Thyroid gland (tissue), 4 donors: ENCODE measurements around the gene SPOCK1. TPM values are rescaled to one million over a fixed set of nuclear protein-coding genes. Genes with fewer than 3 reads are reported as not detected.

Experiments
- DNase-seq, 2 donors: peaks; one replicate each; pipeline ENCODE4 v3.0.0-alpha.2; 2019
- H3K27ac ChIP-seq, 3 donors: fragments of 200-600 bp; sonication (generic); 1 replicate in 2 of 3; 2 replicates in 1 of 3; pipeline ENCODE4 v1.5.1; 2016 to 2019; ENCODE audit warnings: mild to moderate bottlenecking in 1 of 3, moderate library complexity in 1 of 3
- H3K27me3 ChIP-seq: fragments of 200-600 bp; sonication (generic); one replicate; pipeline ENCODE4 v1.5.1; 2019
- H3K36me3 ChIP-seq, 2 donors: fragments of 200-600 bp; sonication (generic); one replicate each; pipeline ENCODE4 v1.5.1; 2016 to 2019
- H3K4me1 ChIP-seq, 2 donors: fragments of 200-600 bp; sonication (generic); one replicate each; pipeline ENCODE4 v1.5.1; 2017 to 2019
- H3K4me3 ChIP-seq, 3 donors: fragments of 200-600 bp; sonication (generic); replicated peaks in 1 of 3; 1 replicate in 2 of 3; 2 replicates in 1 of 3; pipeline ENCODE4 v1.5.1; 2016; ENCODE audit warnings: mild to moderate bottlenecking in 1 of 3
- H3K9me3 ChIP-seq: fragments of 200-600 bp; sonication (generic); one replicate; pipeline ENCODE4 v1.5.1; 2017
- POLR2A ChIP-seq, 2 donors: fragments of 450-650 bp; IDR thresholded peaks; one replicate each; pipeline ENCODE4 v1.6.1; 2017; ENCODE audit warnings: antibody characterized with exemption in 2 of 2, mild to moderate bottlenecking in 2 of 2, moderate library complexity in 1 of 2
- WGBS, 2 donors: methylation state at CpG; one replicate each; pipeline ENCODE4 v1.1.5; 2017; 5-methylcytosine and 5-hydroxymethylcytosine counted together
- intact Hi-C: fragments of 100-400 bp; cut with DNase I; formaldehyde crosslinking; loops from one replicate; pipeline ENCODE4 v1.15.1; 2023
- total RNA-seq, 4 donors: library from RNA; depleted of rRNA; stranded (reverse); fragments of >200 nt; gene quantifications; one replicate each; pipeline ENCODE4 v1.2.3, GENCODE V29; 2016
- TF ChIP-seq, protein P1 (sequence below), 6 experiments: fragments of 200-600 bp in 3 of 6; fragments of 450-650 bp in 3 of 6; sonication (generic) in 3 of 6; IDR thresholded peaks; one replicate each; pipeline ENCODE4 v1.5.1; 2016 to 2019; ENCODE audit warnings: antibody characterized with exemption in 6 of 6, mild to moderate bottlenecking in 2 of 6, inconsistent platforms in 1 of 6, moderate library complexity in 1 of 6

Gene SPOCK1
- total RNA-seq, 4 donors from 2014 or later, result 15.8 to 34.1 (median 27.5) TPM

DNA sequence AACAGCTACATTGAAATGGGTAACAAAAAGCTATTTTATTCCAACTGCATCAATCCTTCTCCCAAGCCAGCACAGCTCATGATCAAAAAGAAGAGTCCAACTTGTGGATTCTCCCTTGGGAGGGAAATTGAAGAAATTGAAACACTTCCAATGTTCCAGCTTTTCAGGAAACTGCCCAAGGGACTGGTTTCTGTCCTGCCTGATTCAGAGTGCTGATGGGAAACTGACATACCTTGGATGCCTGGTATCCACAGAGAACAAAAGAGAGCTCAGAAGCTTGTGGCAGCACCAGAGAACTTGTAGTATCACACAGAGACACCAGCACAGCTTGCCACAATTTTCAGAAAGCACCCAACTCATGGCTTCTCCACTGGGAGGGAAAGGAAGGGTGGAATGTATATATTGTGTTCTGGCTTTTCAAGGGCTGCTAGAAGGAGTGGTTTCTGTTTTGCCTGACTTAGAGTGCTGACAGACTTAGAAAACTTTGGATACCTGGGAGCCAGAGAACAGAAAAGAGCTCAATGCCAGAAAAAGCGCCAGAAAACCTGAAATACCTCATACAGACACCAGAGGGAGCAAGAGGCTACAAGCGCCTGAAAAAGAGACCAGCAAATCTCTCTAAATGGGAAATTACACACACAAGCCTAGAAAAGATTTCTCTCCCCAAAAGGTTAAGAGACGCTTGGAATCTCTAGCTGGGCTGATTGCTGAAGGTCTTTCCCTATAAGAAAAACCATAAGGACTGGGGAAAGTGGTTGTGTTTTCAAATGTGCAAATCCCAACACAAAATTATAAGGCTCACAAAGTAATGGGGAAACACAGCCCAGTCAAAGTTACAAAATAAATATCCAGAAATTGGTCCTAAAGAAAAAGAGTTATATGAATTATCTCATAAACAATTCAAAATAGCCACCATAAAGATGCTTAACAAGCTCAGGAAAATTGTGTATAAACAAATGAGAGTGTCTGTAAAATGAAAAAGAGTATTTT lies 178.8 kb downstream of the SPOCK1 start:
- 3 to 7% methylated on average over 3 of the region's 3 CpGs for WGBS, 2 donors
- Histone ChIP-seq H3K27me3 (no peaks in the 10 kb centered on the region), H3K4me3 (no peak overlapping the region), H3K4me1 (peaks cover 0 to 5% of the 10 kb centered on the region in 2 donors), H3K36me3 (no peaks in the 10 kb centered on the region), H3K27ac (no peak overlapping the region), H3K9me3 (no peaks in the 10 kb centered on the region)
- intact Hi-C loops, result loop anchor here (5.0 kb wide), 1 partner anchor 177 kb away; the partner anchor contains the start of gene SPOCK1
- DNase-seq, result peak; percentile 48 to 52
- no peak for TF ChIP-seq POLR2A (IDR thresholded peaks at IDR 0.05)
- TF ChIP-seq, protein P1, sequence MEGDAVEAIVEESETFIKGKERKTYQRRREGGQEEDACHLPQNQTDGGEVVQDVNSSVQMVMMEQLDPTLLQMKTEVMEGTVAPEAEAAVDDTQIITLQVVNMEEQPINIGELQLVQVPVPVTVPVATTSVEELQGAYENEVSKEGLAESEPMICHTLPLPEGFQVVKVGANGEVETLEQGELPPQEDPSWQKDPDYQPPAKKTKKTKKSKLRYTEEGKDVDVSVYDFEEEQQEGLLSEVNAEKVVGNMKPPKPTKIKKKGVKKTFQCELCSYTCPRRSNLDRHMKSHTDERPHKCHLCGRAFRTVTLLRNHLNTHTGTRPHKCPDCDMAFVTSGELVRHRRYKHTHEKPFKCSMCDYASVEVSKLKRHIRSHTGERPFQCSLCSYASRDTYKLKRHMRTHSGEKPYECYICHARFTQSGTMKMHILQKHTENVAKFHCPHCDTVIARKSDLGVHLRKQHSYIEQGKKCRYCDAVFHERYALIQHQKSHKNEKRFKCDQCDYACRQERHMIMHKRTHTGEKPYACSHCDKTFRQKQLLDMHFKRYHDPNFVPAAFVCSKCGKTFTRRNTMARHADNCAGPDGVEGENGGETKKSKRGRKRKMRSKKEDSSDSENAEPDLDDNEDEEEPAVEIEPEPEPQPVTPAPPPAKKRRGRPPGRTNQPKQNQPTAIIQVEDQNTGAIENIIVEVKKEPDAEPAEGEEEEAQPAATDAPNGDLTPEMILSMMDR (IDR thresholded peaks at IDR 0.05), result peak; percentile 64 to 91 (median 78)

DNA sequence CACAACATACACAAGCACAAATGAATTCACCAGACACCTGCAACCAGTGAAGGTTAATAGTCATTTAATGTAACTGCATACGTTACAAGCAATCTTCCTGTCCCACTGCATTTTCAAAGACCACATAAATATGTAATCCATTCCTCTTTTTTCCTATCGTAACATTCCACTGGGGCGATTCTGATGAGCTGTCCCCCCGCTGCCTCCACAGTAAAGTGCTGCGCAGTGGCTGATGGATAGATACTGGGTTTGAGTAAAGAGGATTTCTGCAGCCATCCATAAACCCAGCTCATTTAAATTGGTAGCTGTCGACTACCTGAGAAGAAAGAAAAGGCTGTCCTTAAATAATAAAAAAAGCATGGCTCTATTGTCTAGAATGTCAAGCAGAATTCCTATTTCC lies 181.1 kb downstream of the SPOCK1 start:
- TF ChIP-seq POLR2A (IDR thresholded peaks at IDR 0.05), result no peak
- TF ChIP-seq, protein P1 (IDR thresholded peaks at IDR 0.05), result no peak
- WGBS, 2 donors, result 73 to 84% methylated on average over 6 of the region's 6 CpGs
- H3K9me3 ChIP-seq, result no peaks in the 10 kb centered on the region
- H3K27me3 ChIP-seq, result no peaks in the 10 kb centered on the region
- no peak overlapping the region for H3K27ac ChIP-seq
- H3K4me1 ChIP-seq, result peaks cover 0 to 5% of the 10 kb centered on the region in 2 donors
- no peak for DNase-seq
- intact Hi-C loops, result no loop called here
- H3K36me3 ChIP-seq, result no peaks in the 10 kb centered on the region
- H3K4me3 ChIP-seq, result no peak overlapping the region

DNA sequence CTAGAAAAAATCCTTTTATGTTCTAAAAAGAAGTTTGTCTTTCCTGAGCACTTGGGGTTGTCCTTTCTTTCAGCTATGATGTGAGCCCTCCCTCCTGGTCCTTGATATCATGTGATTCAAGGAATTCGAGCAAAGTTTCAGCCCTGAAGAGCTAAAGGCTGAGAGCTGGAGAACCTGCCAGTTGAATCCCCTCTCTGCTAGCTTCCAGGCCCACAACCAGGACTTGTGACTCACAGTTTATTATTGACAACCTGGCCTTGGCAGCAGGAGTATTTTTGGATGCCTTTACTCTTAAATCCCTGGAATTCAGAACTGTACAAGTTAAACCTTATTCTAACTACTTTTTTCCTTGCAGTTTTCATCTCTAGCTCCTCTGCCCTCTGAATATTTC lies 182.8 kb downstream of the SPOCK1 start:
- Histone ChIP-seq H3K4me1 (peaks cover 0 to 5% of the 10 kb centered on the region in 2 donors), H3K9me3 (no peaks in the 10 kb centered on the region), H3K36me3 (no peaks in the 10 kb centered on the region), H3K4me3 (no peak overlapping the region), H3K27ac (no peak overlapping the region), H3K27me3 (no peaks in the 10 kb centered on the region)
- DNase-seq, result peak in 1 of 2 donors; percentile 15
- intact Hi-C loops, result no loop called here
- TF ChIP-seq, protein P1 (IDR thresholded peaks at IDR 0.05), result no peak
- TF ChIP-seq POLR2A (IDR thresholded peaks at IDR 0.05), result no peak
- WGBS, 2 donors, result 0 to 39% methylated on average over 1 of the region's 1 CpG

DNA sequence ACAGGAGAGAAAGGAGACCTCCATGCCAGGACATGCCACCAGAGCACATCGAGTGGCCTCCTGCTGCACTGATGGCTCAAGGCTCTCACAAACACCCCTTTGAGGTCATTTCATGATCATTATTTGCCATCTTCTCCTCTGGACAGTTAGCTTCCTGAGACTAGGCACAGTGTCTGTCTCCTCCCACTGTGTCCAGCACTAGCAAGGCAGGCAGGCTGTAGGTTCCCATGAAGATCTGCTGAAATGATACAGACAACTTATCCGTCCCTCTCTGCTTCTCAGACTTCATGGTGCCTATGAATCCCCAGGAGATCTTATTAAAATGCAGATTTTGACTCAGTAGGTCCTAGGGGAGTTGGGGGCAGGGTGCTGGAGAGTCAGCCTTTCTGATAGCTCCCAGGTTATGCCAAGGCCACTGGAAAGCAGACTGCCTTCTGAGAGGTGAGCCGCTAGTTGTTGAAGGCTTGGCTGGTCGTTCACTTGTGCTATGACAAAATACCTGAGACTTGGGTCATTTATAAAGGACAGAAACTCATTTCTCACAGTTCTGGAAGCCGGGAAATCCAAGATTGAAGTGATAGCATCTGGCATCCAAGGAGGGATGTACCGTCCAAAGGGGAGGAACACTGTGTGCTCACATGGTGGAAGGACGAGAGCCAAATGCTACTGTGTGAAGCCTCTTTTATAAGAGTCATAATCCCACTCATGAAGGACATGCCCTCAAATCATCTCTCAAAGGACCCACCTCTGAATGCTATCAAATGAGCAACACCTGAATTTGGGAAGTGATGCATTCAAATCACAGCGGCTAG lies 183.4 kb downstream of the SPOCK1 start:
- H3K4me3 ChIP-seq, result no peak overlapping the region
- H3K36me3 ChIP-seq, result no peaks in the 10 kb centered on the region
- 73 to 90% methylated on average over 8 of the region's 8 CpGs for WGBS, 2 donors
- TF ChIP-seq POLR2A (IDR thresholded peaks at IDR 0.05), result no peak
- TF ChIP-seq, protein P1 (IDR thresholded peaks at IDR 0.05), result no peak
- no peaks in the 10 kb centered on the region for H3K27me3 ChIP-seq
- H3K9me3 ChIP-seq, result no peaks in the 10 kb centered on the region
- peaks cover 0 to 5% of the 10 kb centered on the region in 2 donors for H3K4me1 ChIP-seq
- H3K27ac ChIP-seq, result no peak overlapping the region
- DNase-seq, result no peak
- intact Hi-C loops, result no loop called here
